Inferior parietal cortex (tissue), 1 donor: ENCODE results near the gene BNIPL.

Source experiments
- DNase-seq: peaks from one replicate; pipeline ENCODE4 v3.0.0-alpha.2; 2016; ENCODE audit errors: extremely low spot score

Gene BNIPL

GRCh38 chr1:151009674-151010345 is 26.6 kb upstream of the BNIPL start:
- no peak for DNase-seq

GRCh38 chr1:151010346-151010726 is 26.1 kb upstream of the BNIPL start:
- DNase-seq = no peak

- DNase-seq = no peak
These were observed 25.1 kb upstream of the BNIPL start for GRCh38 chr1:151011154-151011850.

GRCh38 chr1:151012684-151013471 is 23.5 kb upstream of the BNIPL start:
- no peak for DNase-seq

- no peak for DNase-seq
These were observed 22.9 kb upstream of the BNIPL start for GRCh38 chr1:151013518-151013917.

- DNase-seq = peak; percentile 83
These were observed 11.7 kb upstream of the BNIPL start for GRCh38 chr1:151024540-151025146.

- DNase-seq = no peak
These were observed 9.9 kb upstream of the BNIPL start for GRCh38 chr1:151026460-151026859.

- no peak for DNase-seq
These were observed 4.2 kb upstream of the BNIPL start for GRCh38 chr1:151032164-151032563.

GRCh38 chr1:151035167-151035566 is 1.2 kb upstream of the BNIPL start:
- no peak for DNase-seq

- no peak for DNase-seq
These were observed 646 bp downstream of the BNIPL start for GRCh38 chr1:151037032-151037431.

GRCh38 chr1:151039521-151039920 is 3.1 kb downstream of the BNIPL start:
- DNase-seq = no peak

GRCh38 chr1:151043163-151043562 is 6.8 kb downstream of the BNIPL start:
- DNase-seq = no peak

GRCh38 chr1:151047591-151047924 is 11.2 kb downstream of the BNIPL start, which contains the start of gene C1orf56:
TSS of gene C1orf56 (plus strand) at chr1:151047751. CDS start at chr1:151047848, 97 bp downstream.
- peak; percentile 77 for DNase-seq

- DNase-seq = no peak
These were observed 11.7 kb downstream of the BNIPL start for GRCh38 chr1:151047925-151048644.

- no peak for DNase-seq
These were observed 12.3 kb downstream of the BNIPL start for GRCh38 chr1:151048645-151049032.

- DNase-seq = no peak
These were observed 13.1 kb downstream of the BNIPL start for GRCh38 chr1:151049458-151049857.

GRCh38 chr1:151050051-151050688 is 13.8 kb downstream of the BNIPL start:
- no peak for DNase-seq

GRCh38 chr1:151051356-151052009 is 15.1 kb downstream of the BNIPL start:
- no peak for DNase-seq

- DNase-seq = no peak
These were observed 18.7 kb downstream of the BNIPL start for GRCh38 chr1:151054971-151055547.

- no peak for DNase-seq
These were observed 19.2 kb downstream of the BNIPL start for GRCh38 chr1:151055581-151055980.
